ENCODE data around the gene RPL23. TPM values are rescaled to one million over a fixed set of nuclear protein-coding genes. Genes with fewer than 3 reads are reported as not detected.
A peak's percentile ranks its signal among the peaks of the same experiment; 100 is the strongest.

The RPL23 gene
- total RNA-seq, 1 donor from 2014 or later, result 1,142 TPM

GRCh38 chr17:38897671-38898290 lies 44.3 kb upstream of the RPL23 start:
- ATAC-seq (peak; percentile 1), DNase-seq (no peak)
- no peaks in the 10 kb centered on the region for H3K9me3 ChIP-seq
- H3K4me3 ChIP-seq, result no peak overlapping the region
- intact Hi-C loops (cut with DNase I), result no loop called here
- H3K36me3 ChIP-seq, result peaks cover 58% of the 10 kb centered on the region
- peaks cover 94% of the 10 kb centered on the region for H3K4me1 ChIP-seq
- peak overlapping the region; percentile 81 for H3K27ac ChIP-seq
- TF ChIP-seq CTCF (IDR thresholded peaks at IDR 0.05), result no peak
- no peaks in the 10 kb centered on the region for H3K27me3 ChIP-seq

DNA sequence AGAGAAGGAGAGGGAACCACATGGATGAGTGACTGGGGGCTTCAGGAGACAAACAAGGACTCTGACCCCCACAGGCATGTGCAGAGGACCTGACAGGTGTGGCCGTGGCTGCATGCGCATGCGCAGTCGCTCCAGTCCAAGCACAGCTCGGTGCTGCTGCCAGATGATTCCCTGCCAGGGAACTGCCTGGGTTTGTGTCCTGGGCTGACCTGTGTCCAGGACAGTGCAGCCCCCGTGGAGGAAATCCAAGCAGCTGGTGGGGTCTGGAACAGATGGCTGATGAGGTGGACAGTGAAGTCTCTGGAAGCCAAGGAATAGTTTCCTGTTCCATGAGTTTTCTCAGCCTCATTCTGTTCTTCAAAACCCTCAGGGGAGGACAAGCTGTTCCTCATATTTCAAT lies 43.7 kb upstream of the RPL23 start:
- Histone ChIP-seq H3K27me3 (no peaks in the 10 kb centered on the region), H3K27ac (peak overlapping the region; percentile 81), H3K9me3 (no peaks in the 10 kb centered on the region), H3K4me1 (peaks cover 92% of the 10 kb centered on the region), H3K4me3 (no peak overlapping the region), H3K36me3 (peaks cover 58% of the 10 kb centered on the region)
- ATAC-seq (no peak), DNase-seq (no peak)
- intact Hi-C loops (cut with DNase I), result no loop called here
- no peak for TF ChIP-seq CTCF (IDR thresholded peaks at IDR 0.05)

DNA sequence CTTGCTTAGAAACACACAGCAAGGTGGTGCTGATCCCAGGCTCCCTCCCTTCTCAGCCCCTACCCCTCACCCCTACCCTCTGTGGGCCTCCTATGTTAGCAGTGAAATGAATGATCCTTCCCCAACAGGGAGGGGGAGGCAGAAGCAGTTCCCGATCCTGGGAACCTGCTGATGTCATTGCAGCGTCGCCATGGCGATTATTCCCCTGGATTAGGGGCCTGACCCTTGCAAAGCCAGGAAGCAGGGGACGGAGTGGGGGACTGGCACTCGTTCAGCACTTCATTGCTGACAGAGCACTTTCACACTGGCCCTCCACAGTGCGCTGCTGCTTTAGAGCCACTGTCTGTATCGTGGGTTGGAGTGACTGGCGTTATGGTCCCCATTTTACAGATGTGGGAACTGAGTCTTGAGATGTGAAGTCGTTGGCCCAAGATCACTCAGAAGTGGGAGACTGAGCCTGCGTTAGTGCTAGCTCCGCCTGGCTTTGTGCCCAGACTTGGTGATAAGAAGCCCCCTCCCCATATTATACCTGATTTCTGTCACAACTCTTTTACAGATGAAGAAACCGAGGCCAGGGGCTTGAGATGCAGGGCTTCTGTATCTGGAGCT lies 42.9 kb upstream of the RPL23 start:
- Histone ChIP-seq H3K4me1 (peaks cover 85% of the 10 kb centered on the region), H3K9me3 (no peaks in the 10 kb centered on the region), H3K27me3 (no peaks in the 10 kb centered on the region), H3K36me3 (peaks cover 65% of the 10 kb centered on the region), H3K27ac (peak overlapping the region; percentile 81), H3K4me3 (no peak overlapping the region)
- DNase-seq, result no peak
- no peak for ATAC-seq
- intact Hi-C loops (cut with DNase I), result no loop called here
- no peak for TF ChIP-seq CTCF (IDR thresholded peaks at IDR 0.05)

DNA sequence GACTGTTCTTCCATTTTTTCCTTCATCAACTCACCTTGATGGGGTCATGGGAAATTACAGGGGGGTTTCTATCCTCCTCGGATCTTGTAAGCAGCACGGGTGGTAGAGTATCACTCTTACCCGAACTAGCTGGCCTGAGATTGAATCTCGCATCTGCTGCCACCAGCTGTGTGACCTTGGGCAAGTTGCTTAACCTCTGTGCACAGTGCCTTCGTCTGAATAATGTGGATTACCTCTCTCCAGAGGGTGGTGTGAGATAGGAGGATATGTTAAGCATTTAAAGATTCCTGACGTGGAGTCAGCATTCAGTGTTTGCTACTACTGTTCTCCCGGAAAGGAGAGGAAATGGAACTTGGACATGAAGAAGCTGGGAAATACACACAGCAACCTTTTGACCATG lies 40.8 kb upstream of the RPL23 start:
- no peak for ATAC-seq
- peaks cover 78% of the 10 kb centered on the region for H3K36me3 ChIP-seq
- peak overlapping the region; percentile 59 for H3K27ac ChIP-seq
- TF ChIP-seq CTCF (IDR thresholded peaks at IDR 0.05), result no peak
- intact Hi-C loops (cut with DNase I), result no loop called here
- H3K9me3 ChIP-seq, result no peaks in the 10 kb centered on the region
- H3K4me3 ChIP-seq, result no peak overlapping the region
- H3K4me1 ChIP-seq, result peaks cover 67% of the 10 kb centered on the region
- H3K27me3 ChIP-seq, result no peaks in the 10 kb centered on the region
- DNase-seq, result no peak

GRCh38 chr17:38893607-38894006 lies 40.1 kb upstream of the RPL23 start:
- Histone ChIP-seq H3K4me1 (peaks cover 60% of the 10 kb centered on the region), H3K4me3 (no peak overlapping the region)

More at GRCh38 chr17:38893607-38894006, 40.1 kb upstream of the RPL23 start:
- H3K27me3 ChIP-seq, result no peaks in the 10 kb centered on the region
- peak; percentile 77 for DNase-seq
- intact Hi-C loops (cut with DNase I), result no loop called here
- H3K36me3 ChIP-seq, result peaks cover 77% of the 10 kb centered on the region
- H3K27ac ChIP-seq, result peak overlapping the region; percentile 59
- H3K9me3 ChIP-seq, result no peaks in the 10 kb centered on the region
- ATAC-seq, result peak; percentile 76
- TF ChIP-seq CTCF (IDR thresholded peaks at IDR 0.05), result no peak

Data from upper lobe of right lung (tissue), 1 donor.